A549 (cell line): ENCODE measurements around the gene KEAP1.

ENCODE experiments used
- CBX2 ChIP-seq: fragments of 200-600 bp; sonication (generic); IDR thresholded peaks from 2 replicates; pipeline ENCODE4 v1.6.1; 2016; ENCODE audit warnings: low read depth, mild to moderate bottlenecking, borderline replicate concordance
- CTCF ChIP-seq: fragments of >200 bp; sonication (Bioruptor Twin); formaldehyde crosslinking; IDR thresholded peaks from 3 replicates; pipeline ENCODE4 v1.5.1; 2016
- FOSL2 ChIP-seq, 2 experiments: fragments of 450-650 bp in 1 of 2; fragments of >200 bp in 1 of 2; sonication (Bioruptor Twin) in 1 of 2; formaldehyde crosslinking; IDR thresholded peaks; 2 replicates each; pipeline versions ENCODE4 v1.5.0 to v1.6.1; 2016 to 2020; ENCODE audit warnings: mild to moderate bottlenecking in 1 of 2, moderate library complexity in 1 of 2
- JUN ChIP-seq, 2 experiments: fragments of >200 bp; sonication (Bioruptor Twin); formaldehyde crosslinking; IDR thresholded peaks; 2 replicates in 1 of 2; 3 replicates in 1 of 2; pipeline ENCODE4 v1.6.1; 2016 to 2017
- MAX ChIP-seq: IDR thresholded peaks from 2 replicates; pipeline ENCODE4 v1.6.1; 2012
- NPAS2 ChIP-seq: fragments of 250-450 bp; sonication (Bioruptor Pico); IDR thresholded peaks from 2 replicates; pipeline ENCODE4 v1.8.0; 2022; ENCODE audit warnings: mild to moderate bottlenecking, moderate library complexity, borderline replicate concordance
- POLR2A ChIP-seq: IDR thresholded peaks from 2 replicates; pipeline ENCODE4 v1.6.1; 2012; ENCODE audit warnings: mild to moderate bottlenecking, low read length
- POLR2AphosphoS2 ChIP-seq: conservative IDR thresholded peaks from 2 replicates; pipeline ENCODE4 v1.6.1; 2012; ENCODE audit warnings: low read length, improper control_type of control experiment, inconsistent platforms

GRCh38 chr19:10518444-10519361 is 15.5 kb upstream of the KEAP1 start:
- TF ChIP-seq CTCF (no peak), JUN (IDR thresholded peaks at IDR 0.05) (no peak), FOSL2 (IDR thresholded peaks at IDR 0.05) (no peak), FOSL2 (CRISPR knock-in tag; IDR thresholded peaks at IDR 0.05) (no peak), NPAS2 (no peak), CBX2 (no peak), POLR2A (no peak), POLR2AphosphoS2 (no peak), MAX (no peak)
